ENCODE results near the gene REG1B.
"Not testable (repeated sequence)": the region's sequence is repeated elsewhere in the genome, so short reads cannot be mapped to it uniquely, and the experiment has no call there.

The REG1B gene

GRCh38 chr2:79083597-79084251 is 4.1 kb downstream of the REG1B start:
- no peak for DNase-seq

DNA sequence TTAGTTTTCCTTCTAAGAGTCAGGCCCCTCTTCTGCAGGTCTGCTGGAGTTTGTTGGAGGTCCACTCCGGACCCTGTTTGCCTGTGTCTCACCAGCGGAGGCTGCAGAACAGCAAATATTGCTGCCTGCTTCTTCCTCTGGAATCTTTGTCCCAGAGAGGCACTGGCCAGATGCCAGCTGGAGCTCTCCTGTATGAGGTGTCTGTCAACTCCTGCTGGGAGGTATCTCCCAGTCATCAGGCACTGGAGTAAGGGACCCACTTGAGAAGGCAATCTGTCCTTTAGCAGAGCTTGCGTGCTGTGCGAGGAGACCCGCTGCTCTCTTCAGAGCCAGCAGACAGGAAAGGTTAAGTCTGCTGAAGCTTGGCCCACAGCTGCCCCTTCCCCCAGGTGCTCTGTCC is 4.8 kb downstream of the REG1B start:
- DNase-seq: no peak

DNA sequence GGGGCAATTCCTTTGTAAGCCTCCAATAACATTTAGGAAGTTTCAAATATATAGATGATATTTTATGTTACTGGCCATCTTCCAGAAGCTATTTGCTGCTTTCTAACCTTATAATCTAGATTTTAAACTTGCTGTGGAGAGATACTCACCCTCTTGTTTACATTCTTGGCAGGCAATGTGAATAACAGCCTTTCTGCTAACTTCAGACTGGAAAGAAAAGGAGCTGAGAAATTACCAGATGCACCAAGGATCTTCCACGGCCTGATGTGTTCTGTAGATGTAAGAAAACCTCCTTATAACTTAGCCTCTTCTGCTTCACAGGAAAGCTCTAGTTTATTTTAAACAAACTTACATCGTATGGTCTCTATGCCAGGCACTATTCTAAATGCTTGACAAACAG is 16.7 kb downstream of the REG1B start:
- DNase-seq: no peak

- no peak for DNase-seq
Measured at GRCh38 chr2:79065201-79065600, 22.6 kb downstream of the REG1B start.

DNA sequence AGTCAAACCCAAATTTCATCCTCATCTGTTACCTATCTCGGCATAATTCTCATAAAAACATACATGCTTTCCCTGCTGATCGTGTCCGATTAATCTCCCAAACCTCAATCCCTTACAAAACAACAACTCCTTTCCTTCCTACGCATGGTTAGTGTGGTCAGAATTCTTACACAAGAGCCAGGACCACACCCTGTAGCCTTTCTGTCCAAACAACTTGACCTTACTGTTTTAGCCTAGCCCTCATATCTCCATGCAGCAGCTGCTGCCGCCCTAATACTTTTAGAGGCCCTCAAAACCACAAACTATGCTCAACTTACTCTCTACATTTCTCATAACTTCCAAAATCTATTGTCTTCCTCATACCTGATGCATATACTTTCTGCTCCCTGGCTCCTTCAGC is 33.0 kb downstream of the REG1B start:
- not testable (repeated sequence) for DNase-seq

DNA sequence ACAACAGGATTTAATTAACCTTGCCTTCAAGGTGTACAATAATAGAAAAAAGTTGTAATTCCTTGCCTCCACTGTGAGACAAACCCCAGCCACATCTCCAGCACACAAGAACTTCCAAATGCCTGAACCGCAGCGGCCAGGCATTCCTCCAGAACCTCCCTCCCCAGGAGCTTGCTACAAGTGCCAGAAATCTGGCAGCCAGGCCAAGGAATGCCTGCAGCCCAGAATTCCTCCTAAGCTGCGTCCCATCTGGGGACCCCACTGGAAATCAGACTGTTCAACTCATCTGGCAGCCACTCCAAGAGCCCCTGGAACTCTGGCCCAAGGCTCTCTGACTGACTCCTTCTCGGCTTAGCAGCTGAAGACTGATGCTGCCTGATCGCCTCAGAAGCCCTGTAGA is 34.3 kb downstream of the REG1B start:
- DNase-seq: not testable (repeated sequence)

- DNase-seq: no peak
Measured at GRCh38 chr2:79041032-79041448, 46.8 kb downstream of the REG1B start.

DNA sequence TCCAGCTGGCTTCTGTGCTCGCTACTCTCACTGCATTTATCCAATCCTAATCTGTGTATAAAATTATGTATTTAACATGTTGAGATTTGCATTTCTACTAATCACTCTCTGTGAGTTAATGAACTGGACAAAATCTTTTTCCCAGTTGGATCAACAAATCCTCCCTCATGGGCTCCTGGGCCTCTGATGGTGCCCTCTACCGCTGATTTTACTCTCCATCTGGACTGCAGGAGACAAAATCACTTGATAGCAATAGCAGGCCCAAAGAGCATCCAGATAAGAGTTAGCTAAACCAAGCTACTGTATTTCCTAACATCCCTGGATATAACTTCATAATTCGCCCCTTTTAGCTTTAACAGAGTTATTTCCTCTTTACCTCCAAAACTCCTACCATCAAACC is 47.8 kb downstream of the REG1B start:
- no peak for DNase-seq
